Liver (tissue), 9 donors: ENCODE results near the gene LARGE1. TPM values are rescaled to one million over a fixed set of nuclear protein-coding genes. Genes with fewer than 3 reads are reported as not detected.
A peak's percentile ranks its signal among the peaks of the same experiment; 100 is the strongest.

Experiments
- DNase-seq: peaks from one replicate; pipeline ENCODE4 v3.0.0-alpha.2; 2017; ENCODE audit warnings: low spot score
- H3K27ac ChIP-seq, 2 donors: one replicate each; pipeline ENCODE4 v1.7.0; 2013; ENCODE audit warnings: inconsistent platforms in 2 of 2, low read length in 2 of 2, control low read depth in 1 of 2, low read depth in 1 of 2, mild to moderate bottlenecking in 1 of 2
- H3K27me3 ChIP-seq, 4 donors: one replicate each; pipeline versions ENCODE4 v1.6.1 to v1.7.0; 2013; ENCODE audit warnings: low read length in 3 of 4, inconsistent platforms in 1 of 4, mild to moderate bottlenecking in 1 of 4, moderate library complexity in 1 of 4; ENCODE audit not compliant: control insufficient read depth in 4 of 4, insufficient read depth in 4 of 4
- H3K36me3 ChIP-seq, 4 donors: one replicate each; pipeline versions ENCODE4 v1.6.1 to v1.7.0; 2013; ENCODE audit warnings: low read length in 3 of 4, mild to moderate bottlenecking in 3 of 4, low read depth in 1 of 4, moderate library complexity in 1 of 4; ENCODE audit not compliant: control insufficient read depth in 4 of 4, insufficient read depth in 3 of 4
- H3K4me1 ChIP-seq, 4 donors: one replicate each; pipeline versions ENCODE4 v1.6.1 to v1.7.0; 2013; ENCODE audit warnings: low read length in 3 of 4, mild to moderate bottlenecking in 3 of 4, moderate library complexity in 1 of 4; ENCODE audit not compliant: control insufficient read depth in 4 of 4, insufficient read depth in 4 of 4
- H3K4me3 ChIP-seq, 3 donors: one replicate each; pipeline versions ENCODE4 v1.6.1 to v1.7.0; 2013; ENCODE audit warnings: low read length in 3 of 3, control low read depth in 1 of 3, low read depth in 1 of 3, mild to moderate bottlenecking in 1 of 3
- H3K9ac ChIP-seq, 2 donors: one replicate each; pipeline ENCODE4 v1.7.0; 2013; ENCODE audit warnings: low read length in 2 of 2, mild to moderate bottlenecking in 2 of 2, moderate library complexity in 2 of 2, control low read depth in 1 of 2, low read depth in 1 of 2
- H3K9me3 ChIP-seq, 4 donors: one replicate each; pipeline versions ENCODE4 v1.6.1 to v1.7.0; 2013; ENCODE audit warnings: low read length in 3 of 4; ENCODE audit not compliant: control insufficient read depth in 4 of 4
- HNF4A ChIP-seq, 2 donors: conservative IDR thresholded peaks; 2 replicates each; pipeline ENCODE4 v1.6.1; 2016; ENCODE audit warnings: antibody characterized with exemption in 2 of 2, mild to moderate bottlenecking in 2 of 2
- JUND ChIP-seq, 2 donors: IDR thresholded peaks; 2 replicates each; pipeline ENCODE4 v1.6.1; 2016; ENCODE audit warnings: antibody characterized with exemption in 2 of 2
- NR2F2 ChIP-seq: IDR thresholded peaks from 2 replicates; pipeline ENCODE4 v1.6.1; 2016; ENCODE audit warnings: antibody characterized with exemption
- RAD21 ChIP-seq, 2 donors: IDR thresholded peaks; 2 replicates each; pipeline ENCODE4 v1.6.1; 2016; ENCODE audit warnings: antibody characterized with exemption in 2 of 2, mild to moderate bottlenecking in 2 of 2
- RXRA ChIP-seq, 2 donors: IDR thresholded peaks; 2 replicates each; pipeline ENCODE4 v1.6.1; 2017 to 2018; ENCODE audit warnings: antibody characterized with exemption in 2 of 2, mild to moderate bottlenecking in 1 of 2
- SP1 ChIP-seq: IDR thresholded peaks from 2 replicates; pipeline ENCODE4 v1.6.1; 2018; ENCODE audit warnings: antibody characterized with exemption, mild to moderate bottlenecking
- TAF1 ChIP-seq: conservative IDR thresholded peaks from 2 replicates; pipeline ENCODE4 v1.6.1; 2016; ENCODE audit warnings: antibody characterized with exemption, mild to moderate bottlenecking
- YY1 ChIP-seq: IDR thresholded peaks from 2 replicates; pipeline ENCODE4 v1.6.1; 2016; ENCODE audit warnings: antibody characterized with exemption, mild to moderate bottlenecking
- WGBS: extraction: QIAGEN DNeasy Blood & Tissue Kit; methylation state at CpG from one replicate; pipeline ENCODE4 v1.1.7; 2013; 5-methylcytosine and 5-hydroxymethylcytosine counted together
- polyA plus RNA-seq, 2 donors: library from polyadenylated mRNA; stranded (reverse) in 1 of 2; unstranded in 1 of 2; fragments of 200-250 nt in 1 of 2; fragments of >200 nt in 1 of 2; fragmentation: Nextera tagmentation in 1 of 2; extraction: Ambion mirVana in 1 of 2; gene quantifications; one replicate each; pipeline versions ENCODE4 v1.2.1 to v1.2.3, GENCODE V29; 2013 to 2015
- total RNA-seq, 2 donors: library from RNA; depleted of rRNA; stranded (reverse); fragments of >200 nt; gene quantifications; one replicate each; pipeline ENCODE4 v1.2.3, GENCODE V29; 2014
- TF ChIP-seq, protein P1 (sequence below): IDR thresholded peaks from 2 replicates; pipeline ENCODE4 v1.6.1; 2016; ENCODE audit warnings: antibody characterized with exemption
- TF ChIP-seq, protein P2 (sequence below): IDR thresholded peaks from 2 replicates; pipeline ENCODE4 v1.6.1; 2016; ENCODE audit warnings: antibody characterized with exemption
- TF ChIP-seq, protein P3 (sequence below): fragments of 150-350 bp; IDR thresholded peaks from 2 replicates; pipeline ENCODE4 v1.5.1; 2017; ENCODE audit warnings: improper control_type of control experiment, low read depth, low read length; ENCODE audit not compliant: missing input control
- donor health status: healthy.
- donor health status: healthy.
- donor health status: healthy.
- donor health status: healthy.
- donor health status: healthy.

The LARGE1 gene
- total and polyA plus RNA-seq, 4 donors: 2.3 to 14.1 (median 5.7) TPM

DNA sequence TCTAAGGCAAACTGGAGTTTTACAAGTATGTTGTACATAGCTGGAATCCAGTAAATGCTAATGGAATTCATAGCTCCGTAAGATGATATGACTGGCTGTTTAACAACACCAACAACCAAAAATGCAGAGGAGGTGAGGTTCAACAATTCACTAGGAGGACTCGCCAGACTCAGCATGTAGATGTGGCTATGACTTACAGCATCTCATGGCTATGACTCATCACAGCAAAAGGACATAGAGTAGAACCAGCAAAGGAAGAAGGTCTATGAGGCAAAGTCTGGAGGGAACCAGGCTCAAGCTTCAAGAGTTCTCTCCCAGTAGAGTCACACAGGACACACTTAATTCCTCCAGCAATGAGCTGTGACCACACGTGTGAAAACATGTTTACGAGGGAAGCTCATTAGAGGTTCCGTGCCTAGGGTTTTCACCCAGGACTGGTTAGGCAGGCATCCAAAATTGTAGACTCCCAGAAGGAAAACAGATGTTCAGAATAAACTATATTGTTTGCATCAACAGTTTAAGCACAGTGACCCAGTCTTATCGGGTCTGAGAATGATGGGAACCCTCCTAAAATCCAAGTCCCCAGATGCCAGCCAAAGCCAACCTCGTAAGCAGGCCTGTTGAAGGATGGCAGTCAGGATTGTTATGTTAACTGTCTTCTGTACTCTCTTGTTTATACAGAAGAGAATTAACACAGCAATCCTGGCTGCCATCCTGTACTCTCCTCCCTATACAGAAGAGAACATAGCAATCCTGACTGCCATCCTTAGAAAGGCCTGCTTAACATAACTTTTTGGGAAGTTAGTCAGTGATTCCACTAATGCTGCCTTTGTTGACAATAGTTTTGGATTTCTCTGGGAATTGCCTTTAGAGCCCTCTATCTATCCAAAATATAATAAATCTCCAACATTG lies 116.6 kb downstream of the LARGE1 start:
- TF ChIP-seq TAF1 (no peak), JUND (IDR thresholded peaks at IDR 0.05) (peak in 1 of 2 donors; percentile 22)
- TF ChIP-seq, protein P1, sequence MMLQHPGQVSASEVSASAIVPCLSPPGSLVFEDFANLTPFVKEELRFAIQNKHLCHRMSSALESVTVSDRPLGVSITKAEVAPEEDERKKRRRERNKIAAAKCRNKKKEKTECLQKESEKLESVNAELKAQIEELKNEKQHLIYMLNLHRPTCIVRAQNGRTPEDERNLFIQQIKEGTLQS: no peak
- H3K27me3 ChIP-seq: no peaks in the 10 kb centered on the region
- DNase-seq: no peak
- H3K4me1 ChIP-seq: peaks cover 0 to 10% (median 7%) of the 10 kb centered on the region in 4 donors
- no peaks in the 10 kb centered on the region for H3K9me3 ChIP-seq
- H3K36me3 ChIP-seq: no peaks in the 10 kb centered on the region
- WGBS: 84% methylated on average over 7 of the region's 7 CpGs
- no peak overlapping the region for H3K9ac ChIP-seq
- H3K27ac ChIP-seq: no peak overlapping the region
- H3K4me3 ChIP-seq: no peak overlapping the region

DNA sequence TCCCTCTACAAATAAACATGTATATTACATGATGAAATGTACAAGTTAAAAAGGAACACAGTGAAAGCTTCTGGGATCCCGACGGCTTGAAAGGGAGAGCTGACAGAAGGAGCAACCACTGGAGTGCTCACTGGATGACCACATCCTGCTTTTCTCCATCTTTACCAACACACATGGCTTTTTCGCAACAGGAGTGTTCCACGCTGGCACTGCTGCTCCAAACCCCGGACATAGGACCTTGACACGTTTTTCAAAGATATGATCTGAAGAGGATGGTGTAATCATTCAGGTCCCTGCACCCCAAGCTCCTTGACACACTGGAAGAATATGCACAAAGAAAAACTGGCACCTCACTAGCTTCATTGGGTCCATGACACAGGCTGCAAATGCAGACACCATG lies 121.9 kb downstream of the LARGE1 start:
- Histone ChIP-seq H3K4me3 (no peak overlapping the region), H3K27ac (no peak overlapping the region), H3K36me3 (no peaks in the 10 kb centered on the region), H3K9me3 (no peaks in the 10 kb centered on the region), H3K4me1 (no peaks in the 10 kb centered on the region), H3K9ac (no peak overlapping the region), H3K27me3 (no peaks in the 10 kb centered on the region)
- 71% methylated on average over 6 of the region's 6 CpGs for WGBS
- DNase-seq: no peak
- no peak for TF ChIP-seq RXRA (IDR thresholded peaks at IDR 0.05)
- TF ChIP-seq NR2F2: no peak
- TF ChIP-seq YY1: no peak
- no peak for TF ChIP-seq HNF4A (conservative IDR thresholded peaks at IDR 0.05)
- no peak for TF ChIP-seq JUND (IDR thresholded peaks at IDR 0.05)
- TF ChIP-seq RAD21 (IDR thresholded peaks at IDR 0.05): no peak
- TF ChIP-seq, protein P1: no peak
- TF ChIP-seq, protein P2, sequence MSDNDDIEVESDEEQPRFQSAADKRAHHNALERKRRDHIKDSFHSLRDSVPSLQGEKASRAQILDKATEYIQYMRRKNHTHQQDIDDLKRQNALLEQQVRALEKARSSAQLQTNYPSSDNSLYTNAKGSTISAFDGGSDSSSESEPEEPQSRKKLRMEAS: no peak
- no peak for TF ChIP-seq TAF1

DNA sequence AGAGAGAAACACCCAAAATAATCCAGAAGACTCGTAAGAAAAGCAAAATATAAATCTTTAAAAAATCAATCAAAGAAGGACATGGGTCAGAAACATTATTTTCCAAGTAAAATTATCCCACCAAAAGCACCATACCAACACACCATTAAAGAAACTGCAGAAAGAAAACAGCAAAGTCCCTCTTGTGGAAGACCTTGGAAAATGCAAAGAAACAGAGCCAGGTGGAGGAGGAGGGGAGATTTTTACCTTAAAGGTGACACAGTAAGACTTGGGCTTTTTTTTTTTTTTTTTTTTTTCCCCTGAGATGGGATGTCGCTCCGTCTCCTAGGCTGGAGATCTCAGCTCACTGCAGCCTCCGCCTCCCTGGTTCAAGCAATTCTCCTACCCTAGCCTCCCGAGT lies 123.8 kb downstream of the LARGE1 start:
- TF ChIP-seq SP1 (no peak), RAD21 (IDR thresholded peaks at IDR 0.05) (peak in 1 of 2 donors; percentile 50), YY1 (no peak)
- TF ChIP-seq, protein P3, sequence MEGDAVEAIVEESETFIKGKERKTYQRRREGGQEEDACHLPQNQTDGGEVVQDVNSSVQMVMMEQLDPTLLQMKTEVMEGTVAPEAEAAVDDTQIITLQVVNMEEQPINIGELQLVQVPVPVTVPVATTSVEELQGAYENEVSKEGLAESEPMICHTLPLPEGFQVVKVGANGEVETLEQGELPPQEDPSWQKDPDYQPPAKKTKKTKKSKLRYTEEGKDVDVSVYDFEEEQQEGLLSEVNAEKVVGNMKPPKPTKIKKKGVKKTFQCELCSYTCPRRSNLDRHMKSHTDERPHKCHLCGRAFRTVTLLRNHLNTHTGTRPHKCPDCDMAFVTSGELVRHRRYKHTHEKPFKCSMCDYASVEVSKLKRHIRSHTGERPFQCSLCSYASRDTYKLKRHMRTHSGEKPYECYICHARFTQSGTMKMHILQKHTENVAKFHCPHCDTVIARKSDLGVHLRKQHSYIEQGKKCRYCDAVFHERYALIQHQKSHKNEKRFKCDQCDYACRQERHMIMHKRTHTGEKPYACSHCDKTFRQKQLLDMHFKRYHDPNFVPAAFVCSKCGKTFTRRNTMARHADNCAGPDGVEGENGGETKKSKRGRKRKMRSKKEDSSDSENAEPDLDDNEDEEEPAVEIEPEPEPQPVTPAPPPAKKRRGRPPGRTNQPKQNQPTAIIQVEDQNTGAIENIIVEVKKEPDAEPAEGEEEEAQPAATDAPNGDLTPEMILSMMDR: peak; percentile 18
- Histone ChIP-seq H3K4me3 (no peak overlapping the region), H3K36me3 (no peaks in the 10 kb centered on the region), H3K4me1 (no peaks in the 10 kb centered on the region), H3K9me3 (no peaks in the 10 kb centered on the region), H3K27ac (no peak overlapping the region), H3K9ac (no peak overlapping the region), H3K27me3 (no peaks in the 10 kb centered on the region)
- no peak for DNase-seq
- 97% methylated on average over 5 of the region's 5 CpGs for WGBS
